WI38 (cell line): ENCODE data around the gene SRPK3.

Experiments used
- H3K4me3 ChIP-seq: 2 replicates; pipeline ENCODE4 v1.5.1; 2011; ENCODE audit warnings: low read depth, mild to moderate bottlenecking, control low read depth, low read length
- TF ChIP-seq, protein P1 (sequence below): IDR thresholded peaks from 2 replicates; pipeline ENCODE4 v1.5.1; 2012; ENCODE audit warnings: low read depth, mild to moderate bottlenecking, control low read depth, low read length

The SRPK3 gene

DNA sequence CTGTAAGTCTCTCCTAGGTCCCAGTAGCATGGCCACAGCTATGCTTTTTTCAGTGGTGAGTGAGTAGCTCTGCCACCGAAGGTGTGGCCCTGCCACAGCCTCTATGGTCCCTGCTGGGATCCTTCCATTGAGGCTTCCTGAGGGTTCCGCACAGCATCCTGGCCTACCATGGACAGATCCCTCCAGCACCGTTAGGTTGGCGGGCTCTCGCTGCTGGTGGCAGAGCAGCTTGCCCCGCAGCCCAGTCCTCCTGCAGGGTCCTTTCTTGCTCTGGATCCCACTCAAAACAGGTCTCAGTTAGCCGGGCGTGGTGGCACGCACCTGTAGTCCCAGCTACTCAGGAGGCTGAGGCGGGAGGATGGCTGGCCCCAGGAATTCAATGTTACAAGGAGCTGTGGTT lies 51.9 kb downstream of the SRPK3 start:
- TF ChIP-seq, protein P1, sequence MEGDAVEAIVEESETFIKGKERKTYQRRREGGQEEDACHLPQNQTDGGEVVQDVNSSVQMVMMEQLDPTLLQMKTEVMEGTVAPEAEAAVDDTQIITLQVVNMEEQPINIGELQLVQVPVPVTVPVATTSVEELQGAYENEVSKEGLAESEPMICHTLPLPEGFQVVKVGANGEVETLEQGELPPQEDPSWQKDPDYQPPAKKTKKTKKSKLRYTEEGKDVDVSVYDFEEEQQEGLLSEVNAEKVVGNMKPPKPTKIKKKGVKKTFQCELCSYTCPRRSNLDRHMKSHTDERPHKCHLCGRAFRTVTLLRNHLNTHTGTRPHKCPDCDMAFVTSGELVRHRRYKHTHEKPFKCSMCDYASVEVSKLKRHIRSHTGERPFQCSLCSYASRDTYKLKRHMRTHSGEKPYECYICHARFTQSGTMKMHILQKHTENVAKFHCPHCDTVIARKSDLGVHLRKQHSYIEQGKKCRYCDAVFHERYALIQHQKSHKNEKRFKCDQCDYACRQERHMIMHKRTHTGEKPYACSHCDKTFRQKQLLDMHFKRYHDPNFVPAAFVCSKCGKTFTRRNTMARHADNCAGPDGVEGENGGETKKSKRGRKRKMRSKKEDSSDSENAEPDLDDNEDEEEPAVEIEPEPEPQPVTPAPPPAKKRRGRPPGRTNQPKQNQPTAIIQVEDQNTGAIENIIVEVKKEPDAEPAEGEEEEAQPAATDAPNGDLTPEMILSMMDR = no peak
- no peak overlapping the region for H3K4me3 ChIP-seq
